PC-3 (cell line): ENCODE measurements around the gene TKT. TPM values are rescaled to one million over a fixed set of nuclear protein-coding genes. Genes with fewer than 3 reads are reported as not detected.

ENCODE experiments used
- ATAC-seq: fragments of 200-7000 bp; cut with Tn5 transposase; 2 replicates; pipeline ENCODE4 v1.9.1; 2020; ENCODE audit warnings: mild to moderate bottlenecking, moderate library complexity
- BruUV-seq: library from RNA; stranded (reverse); fragments of 400-500 nt; replicated peaks from 2 replicates; lab custom pipeline; 2021; lab: Mats Ljungman, UMichigan
- CTCF ChIA-PET: fragments of 300-600 bp; sonication (Branson Sonifier 250); formaldehyde crosslinking; loops from one replicate; lab custom pipeline; 2022; ENCODE audit warnings: antibody characterized with exemption; lab: Charles Lee
- POLR2A ChIA-PET: fragments of 300-600 bp; sonication (Branson Sonifier 250); formaldehyde crosslinking; loops from one replicate; lab custom pipeline; 2022; ENCODE audit warnings: antibody characterized with exemption; ENCODE audit not compliant: unreplicated experiment; lab: Charles Lee
- DNase-seq: peaks from one replicate; pipeline ENCODE4 v3.0.0-alpha.2; 2015
- H2AFZ ChIP-seq: fragments of 300-600 bp; sonication (generic); 2 replicates; pipeline ENCODE4 v1.6.0; 2016; ENCODE audit warnings: antibody characterized with exemption, low read length
- H3F3A ChIP-seq: fragments of 300-600 bp; sonication (generic); one replicate; pipeline ENCODE4 v1.6.0; 2017; ENCODE audit warnings: antibody characterized with exemption, low read length, control low read depth, mild to moderate bottlenecking; ENCODE audit not compliant: unreplicated experiment
- H3K27ac ChIP-seq: fragments of 300-600 bp; sonication (generic); 2 replicates; pipeline ENCODE4 v1.5.1; 2016; ENCODE audit warnings: mild to moderate bottlenecking, low read length
- H3K27me3 ChIP-seq: fragments of 300-600 bp; sonication (generic); 2 replicates; pipeline ENCODE4 v1.6.1; 2016; ENCODE audit warnings: low read length, mixed read lengths
- H3K36me3 ChIP-seq: fragments of 300-600 bp; sonication (generic); 2 replicates; pipeline ENCODE4 v1.6.1; 2016; ENCODE audit warnings: low read depth, mixed run types, low read length, mixed read lengths
- H3K4me1 ChIP-seq: fragments of 300-600 bp; sonication (generic); 2 replicates; pipeline ENCODE4 v1.5.1; 2016; ENCODE audit warnings: low read length; ENCODE audit not compliant: insufficient read depth
- H3K4me2 ChIP-seq: fragments of 300-600 bp; sonication (generic); 2 replicates; pipeline ENCODE4 v1.6.0; 2016; ENCODE audit warnings: low read length
- H3K4me3 ChIP-seq: fragments of 300-600 bp; sonication (generic); 2 replicates; pipeline ENCODE4 v1.5.1; 2016; ENCODE audit warnings: mild to moderate bottlenecking, low read length, mixed read lengths
- H3K79me2 ChIP-seq: fragments of 300-600 bp; sonication (generic); 2 replicates; pipeline ENCODE4 v1.6.1; 2017; ENCODE audit warnings: low read length, mixed read lengths
- H3K9ac ChIP-seq: fragments of 300-600 bp; sonication (generic); 2 replicates; pipeline ENCODE4 v1.6.0; 2016; ENCODE audit warnings: mild to moderate bottlenecking, low read length
- H3K9me2 ChIP-seq: fragments of 300-600 bp; sonication (generic); replicated peaks from 2 replicates; pipeline ENCODE4 v1.6.1; 2016; ENCODE audit warnings: mixed run types, low read length, mixed read lengths
- H3K9me3 ChIP-seq: fragments of 300-600 bp; sonication (generic); 2 replicates; pipeline ENCODE4 v1.6.1; 2016; ENCODE audit warnings: low read length, mixed read lengths
- H4K20me1 ChIP-seq: fragments of 300-600 bp; sonication (generic); 2 replicates; pipeline ENCODE4 v1.6.1; 2016; ENCODE audit warnings: low read length, mixed read lengths
- EZH2 ChIP-seq: fragments of 300-600 bp; sonication (generic); IDR thresholded peaks from one replicate; pipeline ENCODE4 v1.6.1; 2017; ENCODE audit warnings: antibody characterized with exemption, mild to moderate bottlenecking, low read length; ENCODE audit not compliant: unreplicated experiment
- EZH2phosphoT487 ChIP-seq: fragments of 300-600 bp; sonication (generic); IDR thresholded peaks from 2 replicates; pipeline ENCODE4 v1.6.1; 2018; ENCODE audit warnings: mild to moderate bottlenecking, antibody characterized with exemption, low read length, borderline replicate concordance
- intact Hi-C: fragments of 100-400 bp; cut with micrococcal nuclease; formaldehyde crosslinking; loops from 2 replicates; pipeline ENCODE4 v1.9.0; 2023
- total RNA-seq: library from RNA; depleted of rRNA; stranded (reverse); fragments of >200 nt; gene quantifications from 2 replicates; pipeline ENCODE4 v1.2.3, GENCODE V29; 2014
- TF ChIP-seq, protein P1 (sequence below): fragments of 300-600 bp; sonication (generic); conservative IDR thresholded peaks from 2 replicates; pipeline ENCODE4 v1.5.1; 2017; ENCODE audit warnings: antibody characterized with exemption, low read depth, mild to moderate bottlenecking, low read length

TKT gene
- total RNA-seq, 1 experiment from 2014 or later, result 486 TPM

DNA sequence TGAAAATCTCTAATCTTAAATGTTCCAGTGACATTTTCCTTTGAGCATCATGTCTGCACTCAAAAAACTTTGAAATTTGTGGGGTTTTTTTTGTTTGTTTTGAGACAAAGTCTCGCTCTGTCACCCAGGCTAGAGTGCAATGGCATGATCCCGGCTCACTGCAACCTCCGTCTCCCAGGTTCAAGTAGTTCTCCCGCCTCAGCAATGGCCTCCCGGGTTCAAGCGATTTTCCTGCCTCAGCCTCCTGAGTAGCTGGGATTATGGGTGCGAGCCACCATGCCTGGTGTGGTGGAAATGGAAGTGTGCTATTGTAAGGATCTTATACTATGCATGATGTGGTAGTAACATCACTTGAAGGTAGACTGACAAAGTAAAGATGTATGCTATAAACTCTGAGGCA, 42.5 kb downstream of the TKT start:
- Histone ChIP-seq H3F3A (no peaks in the 10 kb centered on the region), H3K4me3 (no peak overlapping the region), H3K4me2 (no peak overlapping the region), H2AFZ (no peak overlapping the region), H3K4me1 (no peaks in the 10 kb centered on the region), H3K9me3 (no peaks in the 10 kb centered on the region), H3K36me3 (peaks cover 7% of the 10 kb centered on the region; the same call in 1 of the 2 replicates), H4K20me1 (no peaks in the 10 kb centered on the region), H3K9me2 (no peaks in the 10 kb centered on the region), H3K79me2 (no peaks in the 10 kb centered on the region), H3K9ac (no peak overlapping the region), H3K27me3 (no peaks in the 10 kb centered on the region), H3K27ac (no peak overlapping the region)
- DNase-seq, result no peak
- intact Hi-C loops, result no loop called here
- CTCF ChIA-PET, result no interaction called here
- ATAC-seq, result no peak
- POLR2A ChIA-PET, result interaction anchor here (0.7 kb wide), 1 partner anchor 21 kb away, joined by 19 read pairs; no protein-coding TSS in a partner anchor
- BruUV-seq, result no TSS peak
- no peak for TF ChIP-seq EZH2
- TF ChIP-seq, protein P1, sequence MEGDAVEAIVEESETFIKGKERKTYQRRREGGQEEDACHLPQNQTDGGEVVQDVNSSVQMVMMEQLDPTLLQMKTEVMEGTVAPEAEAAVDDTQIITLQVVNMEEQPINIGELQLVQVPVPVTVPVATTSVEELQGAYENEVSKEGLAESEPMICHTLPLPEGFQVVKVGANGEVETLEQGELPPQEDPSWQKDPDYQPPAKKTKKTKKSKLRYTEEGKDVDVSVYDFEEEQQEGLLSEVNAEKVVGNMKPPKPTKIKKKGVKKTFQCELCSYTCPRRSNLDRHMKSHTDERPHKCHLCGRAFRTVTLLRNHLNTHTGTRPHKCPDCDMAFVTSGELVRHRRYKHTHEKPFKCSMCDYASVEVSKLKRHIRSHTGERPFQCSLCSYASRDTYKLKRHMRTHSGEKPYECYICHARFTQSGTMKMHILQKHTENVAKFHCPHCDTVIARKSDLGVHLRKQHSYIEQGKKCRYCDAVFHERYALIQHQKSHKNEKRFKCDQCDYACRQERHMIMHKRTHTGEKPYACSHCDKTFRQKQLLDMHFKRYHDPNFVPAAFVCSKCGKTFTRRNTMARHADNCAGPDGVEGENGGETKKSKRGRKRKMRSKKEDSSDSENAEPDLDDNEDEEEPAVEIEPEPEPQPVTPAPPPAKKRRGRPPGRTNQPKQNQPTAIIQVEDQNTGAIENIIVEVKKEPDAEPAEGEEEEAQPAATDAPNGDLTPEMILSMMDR, result no peak
- TF ChIP-seq EZH2phosphoT487, result no peak

DNA sequence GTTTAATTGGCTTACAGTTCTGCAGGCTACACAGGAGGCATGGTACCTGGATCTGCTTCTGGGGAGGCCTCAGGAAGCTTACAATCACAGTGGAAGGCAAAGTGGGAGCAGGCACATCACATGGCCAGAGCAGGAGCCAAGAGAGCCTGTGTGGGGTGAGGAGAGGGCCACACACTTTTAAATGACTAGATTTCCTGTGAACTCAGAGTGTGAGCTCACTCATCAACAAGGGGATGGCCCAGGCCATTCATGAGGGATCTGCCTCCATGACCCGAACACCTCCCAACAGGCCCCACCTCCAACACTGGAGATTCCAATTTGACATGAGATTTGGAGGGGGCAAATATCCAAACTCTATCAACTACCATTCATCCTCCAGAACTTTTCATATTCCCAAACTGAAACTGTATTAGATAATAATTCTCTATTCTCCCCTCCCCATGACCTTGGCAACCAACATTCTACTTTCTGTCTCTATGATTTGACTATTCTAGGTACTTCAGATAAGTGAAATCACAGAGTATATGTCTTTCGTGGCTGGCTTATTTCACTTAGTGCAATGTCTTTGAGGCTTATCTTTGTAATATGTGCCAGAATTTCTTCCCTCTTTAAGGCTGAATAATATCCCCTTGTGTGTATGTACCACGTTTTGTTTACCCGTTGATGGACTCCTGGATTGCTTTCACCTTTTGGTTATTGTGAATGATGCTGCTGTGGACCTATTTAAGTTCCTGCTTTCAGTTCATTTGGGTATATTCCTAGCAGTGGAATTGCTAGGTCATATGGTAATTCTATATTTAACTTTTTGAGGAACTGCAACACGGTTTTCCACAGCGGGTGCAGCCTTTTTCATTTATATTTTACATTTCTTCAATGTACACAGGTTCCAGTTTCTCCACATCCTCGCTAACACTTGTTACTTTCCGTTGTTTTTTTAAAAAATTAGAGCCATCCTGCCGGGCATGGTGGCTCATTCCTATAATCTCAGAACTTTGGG, 43.8 kb downstream of the TKT start:
- DNase-seq (no peak), ATAC-seq (no peak)
- CTCF ChIA-PET, result no interaction called here
- BruUV-seq, result no TSS peak
- Histone ChIP-seq H3K4me2 (no peak overlapping the region), H3F3A (no peaks in the 10 kb centered on the region), H3K27me3 (no peaks in the 10 kb centered on the region), H3K36me3 (peaks cover 7% of the 10 kb centered on the region; the same call in 1 of the 2 replicates), H3K4me3 (no peak overlapping the region), H3K27ac (no peak overlapping the region), H3K9me2 (no peaks in the 10 kb centered on the region), H3K79me2 (no peaks in the 10 kb centered on the region), H3K9me3 (no peaks in the 10 kb centered on the region), H3K4me1 (no peaks in the 10 kb centered on the region), H4K20me1 (no peaks in the 10 kb centered on the region), H3K9ac (no peak overlapping the region), H2AFZ (no peak overlapping the region)
- POLR2A ChIA-PET, result no interaction called here
- no peak for TF ChIP-seq EZH2
- TF ChIP-seq, protein P1, result no peak
- TF ChIP-seq EZH2phosphoT487, result no peak
- intact Hi-C loops, result no loop called here
